Chondrocyte (in vitro differentiated cells): ENCODE data around the gene TRAK2. TPM values are rescaled to one million over a fixed set of nuclear protein-coding genes. Genes with fewer than 3 reads are reported as not detected.
A peak's percentile ranks its signal among the peaks of the same experiment; 100 is the strongest.

Experiments
- DNase-seq: peaks from one replicate; pipeline ENCODE4 v3.0.0; 2021; ENCODE audit warnings: mixed read lengths, low spot score
- H3K27ac Mint-ChIP-seq: one replicate; pipeline ENCODE4 v1.8.0; 2021; ENCODE audit warnings: mild to moderate bottlenecking, moderate library complexity, mixed read lengths; ENCODE audit not compliant: unreplicated experiment
- H3K27me3 Mint-ChIP-seq: 2 replicates; pipeline ENCODE4 v1.8.0; 2021; ENCODE audit warnings: low read depth, mixed read lengths
- H3K36me3 Mint-ChIP-seq: 2 replicates; pipeline ENCODE4 v1.8.0; 2021; ENCODE audit warnings: low read depth, mixed read lengths
- H3K4me1 Mint-ChIP-seq: 2 replicates; pipeline ENCODE4 v1.8.0; 2021; ENCODE audit warnings: low read depth, mild to moderate bottlenecking, mixed read lengths
- H3K4me3 Mint-ChIP-seq: one replicate; pipeline ENCODE4 v1.8.0; 2021; ENCODE audit warnings: mild to moderate bottlenecking, moderate library complexity, mixed read lengths; ENCODE audit not compliant: unreplicated experiment
- H3K9me3 Mint-ChIP-seq: 2 replicates; pipeline ENCODE4 v1.8.0; 2021; ENCODE audit warnings: low read depth, mixed read lengths
- long read RNA-seq: library from polyadenylated mRNA; stranded (forward); transcript quantifications from one replicate; pipeline ENCODE4 v2.0.0, GENCODE V29; 2021
- total RNA-seq: library from RNA; stranded (reverse); gene quantifications from 3 replicates; pipeline ENCODE4 v1.2.1, GENCODE V29; 2021
- TF ChIP-seq, protein P1 (sequence below): fragments of 200-600 bp; sonication (generic); IDR thresholded peaks from 2 replicates; pipeline ENCODE4 v1.5.0; 2021; ENCODE audit warnings: antibody characterized with exemption, mild to moderate bottlenecking, moderate library complexity

TRAK2 gene, protein sequence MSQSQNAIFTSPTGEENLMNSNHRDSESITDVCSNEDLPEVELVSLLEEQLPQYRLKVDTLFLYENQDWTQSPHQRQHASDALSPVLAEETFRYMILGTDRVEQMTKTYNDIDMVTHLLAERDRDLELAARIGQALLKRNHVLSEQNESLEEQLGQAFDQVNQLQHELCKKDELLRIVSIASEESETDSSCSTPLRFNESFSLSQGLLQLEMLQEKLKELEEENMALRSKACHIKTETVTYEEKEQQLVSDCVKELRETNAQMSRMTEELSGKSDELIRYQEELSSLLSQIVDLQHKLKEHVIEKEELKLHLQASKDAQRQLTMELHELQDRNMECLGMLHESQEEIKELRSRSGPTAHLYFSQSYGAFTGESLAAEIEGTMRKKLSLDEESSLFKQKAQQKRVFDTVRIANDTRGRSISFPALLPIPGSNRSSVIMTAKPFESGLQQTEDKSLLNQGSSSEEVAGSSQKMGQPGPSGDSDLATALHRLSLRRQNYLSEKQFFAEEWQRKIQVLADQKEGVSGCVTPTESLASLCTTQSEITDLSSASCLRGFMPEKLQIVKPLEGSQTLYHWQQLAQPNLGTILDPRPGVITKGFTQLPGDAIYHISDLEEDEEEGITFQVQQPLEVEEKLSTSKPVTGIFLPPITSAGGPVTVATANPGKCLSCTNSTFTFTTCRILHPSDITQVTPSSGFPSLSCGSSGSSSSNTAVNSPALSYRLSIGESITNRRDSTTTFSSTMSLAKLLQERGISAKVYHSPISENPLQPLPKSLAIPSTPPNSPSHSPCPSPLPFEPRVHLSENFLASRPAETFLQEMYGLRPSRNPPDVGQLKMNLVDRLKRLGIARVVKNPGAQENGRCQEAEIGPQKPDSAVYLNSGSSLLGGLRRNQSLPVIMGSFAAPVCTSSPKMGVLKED
- total RNA-seq = 46.0 to 53.2 TPM (median 48.4 TPM) in 3 replicates
- long read RNA-seq, full-length matches to known transcripts = 14 of 33 reads
- long read RNA-seq, partial matches to known transcripts = 2 of 33 reads
- long read RNA-seq, other reads (novel, unspliced or antisense) = 17 of 33 reads

DNA sequence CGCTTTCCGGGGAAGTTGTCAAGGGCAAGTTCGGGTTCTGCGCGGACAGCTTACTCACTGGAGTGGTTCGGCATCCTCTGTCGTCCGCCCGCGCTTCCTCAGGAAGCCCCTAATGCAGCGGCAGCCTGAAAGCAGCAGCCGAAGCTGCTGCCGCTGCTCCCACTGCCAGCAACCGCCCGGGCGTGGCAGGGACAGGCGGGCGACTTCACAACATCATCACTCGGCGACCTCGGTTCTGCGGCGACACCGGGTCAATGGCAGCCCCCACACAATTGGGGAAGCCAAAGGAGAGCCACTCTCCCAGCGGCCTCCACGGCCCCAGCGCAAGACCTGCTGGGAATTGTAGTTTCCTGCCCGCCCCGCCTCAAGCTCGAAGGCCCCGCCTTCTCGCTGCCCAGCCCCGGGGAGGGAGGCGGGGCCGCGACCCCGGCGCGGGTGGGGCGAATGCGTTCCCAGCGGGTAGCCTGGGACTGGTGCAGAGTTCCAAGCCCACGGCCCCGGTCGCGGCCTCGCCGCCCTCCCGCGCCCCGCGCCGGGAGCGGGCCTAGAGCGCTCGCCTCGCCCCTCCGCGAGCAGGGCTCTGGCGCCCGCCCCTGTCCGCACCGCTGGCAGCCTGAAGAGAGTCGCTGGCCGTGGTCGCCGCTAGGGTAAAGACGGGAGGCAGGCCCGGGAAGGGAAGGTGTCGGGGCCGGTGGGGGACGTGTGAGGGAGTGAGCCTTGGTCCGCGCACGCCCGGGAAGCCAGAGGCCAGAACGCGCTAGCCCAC, at the start of gene TRAK2, which contains the start of gene STRADB:
TSS of gene TRAK2 (minus strand) at position 167 of the 766 bp plus-strand sequence. CDS start 30,951 bp downstream, outside the sequence.
TSS of gene STRADB (plus strand) at position 449 of the 766 bp plus-strand sequence. CDS start 3,101 bp downstream, outside the sequence.
- peak; percentile 98 for DNase-seq
- peak within 1 kb of the TSS; percentile 96 for H3K27ac Mint-ChIP-seq
- TF ChIP-seq, protein P1, sequence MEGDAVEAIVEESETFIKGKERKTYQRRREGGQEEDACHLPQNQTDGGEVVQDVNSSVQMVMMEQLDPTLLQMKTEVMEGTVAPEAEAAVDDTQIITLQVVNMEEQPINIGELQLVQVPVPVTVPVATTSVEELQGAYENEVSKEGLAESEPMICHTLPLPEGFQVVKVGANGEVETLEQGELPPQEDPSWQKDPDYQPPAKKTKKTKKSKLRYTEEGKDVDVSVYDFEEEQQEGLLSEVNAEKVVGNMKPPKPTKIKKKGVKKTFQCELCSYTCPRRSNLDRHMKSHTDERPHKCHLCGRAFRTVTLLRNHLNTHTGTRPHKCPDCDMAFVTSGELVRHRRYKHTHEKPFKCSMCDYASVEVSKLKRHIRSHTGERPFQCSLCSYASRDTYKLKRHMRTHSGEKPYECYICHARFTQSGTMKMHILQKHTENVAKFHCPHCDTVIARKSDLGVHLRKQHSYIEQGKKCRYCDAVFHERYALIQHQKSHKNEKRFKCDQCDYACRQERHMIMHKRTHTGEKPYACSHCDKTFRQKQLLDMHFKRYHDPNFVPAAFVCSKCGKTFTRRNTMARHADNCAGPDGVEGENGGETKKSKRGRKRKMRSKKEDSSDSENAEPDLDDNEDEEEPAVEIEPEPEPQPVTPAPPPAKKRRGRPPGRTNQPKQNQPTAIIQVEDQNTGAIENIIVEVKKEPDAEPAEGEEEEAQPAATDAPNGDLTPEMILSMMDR = peak; percentile 76
- H3K27me3 Mint-ChIP-seq = no peaks in the 10 kb centered on the region
- H3K36me3 Mint-ChIP-seq = peaks cover 1% of the 10 kb centered on the region
- H3K4me3 Mint-ChIP-seq = peak within 1 kb of the TSS; percentile 97
- no peaks in the 10 kb centered on the region for H3K9me3 Mint-ChIP-seq
- peaks cover 28% of the 10 kb centered on the region for H3K4me1 Mint-ChIP-seq

DNA sequence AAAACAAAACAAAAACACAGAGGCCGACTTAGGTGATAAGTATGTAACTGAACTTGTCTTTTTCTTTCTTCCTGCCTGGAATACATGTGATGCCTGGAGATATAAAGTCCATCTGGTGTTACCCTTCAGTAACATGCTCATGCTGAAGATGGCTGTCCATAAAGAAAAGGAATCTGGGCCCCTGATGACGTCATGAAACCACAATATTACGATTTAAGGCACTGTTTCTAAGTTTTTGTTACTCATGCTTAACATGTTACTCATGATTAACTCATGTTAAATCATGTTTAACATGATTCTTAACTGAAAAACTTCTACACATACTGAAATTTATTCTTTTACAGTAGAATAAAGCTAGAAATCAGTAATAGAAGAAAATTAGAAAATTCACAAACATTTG, 49.3 kb upstream of the TRAK2 start:
- no peak overlapping the region for H3K27ac Mint-ChIP-seq
- no peaks in the 10 kb centered on the region for H3K27me3 Mint-ChIP-seq
- H3K4me1 Mint-ChIP-seq = no peaks in the 10 kb centered on the region
- no peak for DNase-seq
- H3K36me3 Mint-ChIP-seq = peaks cover 10% of the 10 kb centered on the region
- no peak overlapping the region for H3K4me3 Mint-ChIP-seq
- TF ChIP-seq, protein P1 = no peak
- peaks cover 24% of the 10 kb centered on the region for H3K9me3 Mint-ChIP-seq

DNA sequence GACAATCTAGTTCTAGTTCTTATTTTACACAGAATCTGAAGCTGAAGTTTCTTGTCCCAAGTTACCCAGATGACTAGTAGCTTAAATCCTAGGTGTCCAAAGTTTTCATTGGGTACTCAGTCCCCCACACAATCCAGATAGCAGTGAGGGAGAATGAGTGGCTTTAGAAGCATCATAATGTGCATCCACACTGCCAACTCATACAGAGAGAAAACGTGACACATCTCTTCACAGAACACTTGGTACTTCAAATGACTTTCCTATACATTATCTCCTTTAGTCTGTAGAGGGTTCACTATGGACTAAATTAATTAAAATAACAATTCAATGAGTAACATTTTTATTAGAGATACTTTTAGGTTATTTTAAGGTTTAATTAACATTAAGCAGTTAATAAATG, 45.5 kb upstream of the TRAK2 start:
- Mint-ChIP-seq H3K4me3 (no peak overlapping the region), H3K36me3 (no peaks in the 10 kb centered on the region), H3K27me3 (no peaks in the 10 kb centered on the region), H3K9me3 (peaks cover 6% of the 10 kb centered on the region), H3K27ac (no peak overlapping the region), H3K4me1 (no peaks in the 10 kb centered on the region)
- no peak for DNase-seq
- TF ChIP-seq, protein P1 = no peak

DNA sequence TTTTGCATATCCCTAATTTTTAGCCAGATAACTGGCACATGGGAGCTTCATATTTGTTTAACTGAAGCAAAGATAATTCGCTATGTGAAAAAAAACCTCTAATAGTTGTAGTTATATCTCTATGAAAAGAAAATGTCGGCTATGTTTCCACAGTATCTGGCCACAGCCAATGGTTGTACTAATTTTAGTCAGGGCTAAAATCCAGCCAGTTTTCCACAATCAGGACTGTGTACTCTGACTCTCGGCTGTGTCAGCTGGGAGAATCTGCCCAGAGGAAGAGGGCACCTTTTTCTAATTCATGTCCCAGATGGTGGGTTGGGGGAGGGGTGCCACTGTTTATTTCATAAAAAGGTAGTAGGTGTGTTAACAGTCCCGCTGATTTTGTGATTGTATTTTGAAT, 39.0 kb upstream of the TRAK2 start:
- no peak for DNase-seq
- no peak overlapping the region for H3K27ac Mint-ChIP-seq
- no peaks in the 10 kb centered on the region for H3K27me3 Mint-ChIP-seq
- TF ChIP-seq, protein P1 = no peak
- no peaks in the 10 kb centered on the region for H3K9me3 Mint-ChIP-seq
- H3K36me3 Mint-ChIP-seq = no peaks in the 10 kb centered on the region
- no peaks in the 10 kb centered on the region for H3K4me1 Mint-ChIP-seq
- no peak overlapping the region for H3K4me3 Mint-ChIP-seq
